Activated CD4-positive, alpha-beta T cell treated with anti-CD3 and anti-CD28 coated beads for 36 hours (primary cell): ENCODE measurements around the gene FYN. TPM values are rescaled to one million over a fixed set of nuclear protein-coding genes. Genes with fewer than 3 reads are reported as not detected.
"Not testable (repeated sequence)": the region's sequence is repeated elsewhere in the genome, so short reads cannot be mapped to it uniquely, and the experiment has no call there.

Experiments used
- ATAC-seq: fragments of 200-7000 bp; cut with Tn5 transposase; one replicate; pipeline ENCODE4 v1.10.0; 2021; ENCODE audit warnings: mild to moderate bottlenecking, moderate library complexity
- CTCF ChIA-PET: fragments of 350-600 bp; sonication (Branson Sonifier 250); formaldehyde crosslinking; loops from one replicate; lab custom pipeline; 2021; ENCODE audit warnings: antibody characterized with exemption; lab: Charles Lee
- POLR2A ChIA-PET: fragments of 350-600 bp; sonication (Branson Sonifier 250); formaldehyde crosslinking; loops from one replicate; lab custom pipeline; 2021; ENCODE audit warnings: antibody characterized with exemption, inconsistent platforms; lab: Charles Lee
- DNase-seq: peaks from one replicate; pipeline ENCODE4 v3.0.0-alpha.2; 2020
- H3K27ac Mint-ChIP-seq: one replicate; pipeline ENCODE4 v1.8.0; 2021; ENCODE audit warnings: mixed read lengths
- H3K27me3 Mint-ChIP-seq: one replicate; pipeline ENCODE4 v1.8.0; 2021; ENCODE audit warnings: mixed read lengths
- H3K36me3 Mint-ChIP-seq: one replicate; pipeline ENCODE4 v1.8.0; 2021; ENCODE audit warnings: low read depth, mixed read lengths
- H3K4me1 Mint-ChIP-seq: one replicate; pipeline ENCODE4 v1.8.0; 2021; ENCODE audit warnings: mixed read lengths
- H3K4me3 Mint-ChIP-seq: one replicate; pipeline ENCODE4 v1.8.0; 2021; ENCODE audit warnings: mild to moderate bottlenecking, moderate library complexity, mixed read lengths
- H3K9me3 Mint-ChIP-seq: one replicate; pipeline ENCODE4 v1.8.0; 2021; ENCODE audit warnings: low read depth, mixed read lengths
- intact Hi-C, 2 experiments: fragments of 100-400 bp; cut with DNase I in 1 of 2; cut with micrococcal nuclease in 1 of 2; formaldehyde crosslinking; loops; one replicate each; pipeline versions ENCODE4 v1.14.2 to v1.15.1; 2022 to 2024; cut with DNase I, micrococcal nuclease
- total RNA-seq, 2 experiments: library from RNA; stranded (reverse); gene quantifications; one replicate each; pipeline ENCODE4 v1.2.3, GENCODE V29; 2021

FYN gene
- total RNA-seq, 2 experiments from 2014 or later: 345 to 504 TPM

DNA sequence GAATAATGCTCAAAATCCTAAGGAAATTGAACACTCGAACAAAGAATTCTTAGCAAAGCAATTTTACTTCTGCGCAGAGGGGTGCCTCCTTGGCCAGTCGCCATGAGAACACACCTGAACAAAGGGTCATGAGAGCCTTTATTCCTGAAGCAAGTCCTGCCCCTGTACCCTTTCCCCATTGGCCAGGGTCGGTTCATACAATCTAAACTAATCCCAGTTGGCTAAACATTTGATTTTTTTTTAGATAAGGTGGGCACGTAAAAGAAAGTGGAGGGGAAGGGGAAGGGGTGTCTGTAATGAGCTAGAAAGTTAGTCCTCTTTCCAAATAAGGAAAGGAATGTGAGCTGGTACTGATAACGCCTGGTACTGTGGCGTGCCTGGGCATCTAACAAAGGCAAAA, 37.9 kb downstream of the FYN start:
- H3K36me3 Mint-ChIP-seq: peaks cover 66% of the 10 kb centered on the region
- peak overlapping the region; percentile 59 for H3K4me3 Mint-ChIP-seq
- DNase-seq, ATAC-seq, H3K27me3 Mint-ChIP-seq, POLR2A ChIA-PET, H3K9me3 Mint-ChIP-seq: not testable (repeated sequence)
- CTCF ChIA-PET: interaction anchor here (1.0 to 1.7 kb wide), 4 partner anchors 8 to 71 kb away, joined by 4 to 7 read pairs (median 4); no protein-coding TSS in a partner anchor
- intact Hi-C loops: loop anchor here (10.0 kb wide), 1 partner anchor 351 kb away; the partner anchor contains the start of gene REV3L (in 2 of the 2)
- peaks cover 94% of the 10 kb centered on the region for H3K4me1 Mint-ChIP-seq
- H3K27ac Mint-ChIP-seq: peak overlapping the region; percentile 84

DNA sequence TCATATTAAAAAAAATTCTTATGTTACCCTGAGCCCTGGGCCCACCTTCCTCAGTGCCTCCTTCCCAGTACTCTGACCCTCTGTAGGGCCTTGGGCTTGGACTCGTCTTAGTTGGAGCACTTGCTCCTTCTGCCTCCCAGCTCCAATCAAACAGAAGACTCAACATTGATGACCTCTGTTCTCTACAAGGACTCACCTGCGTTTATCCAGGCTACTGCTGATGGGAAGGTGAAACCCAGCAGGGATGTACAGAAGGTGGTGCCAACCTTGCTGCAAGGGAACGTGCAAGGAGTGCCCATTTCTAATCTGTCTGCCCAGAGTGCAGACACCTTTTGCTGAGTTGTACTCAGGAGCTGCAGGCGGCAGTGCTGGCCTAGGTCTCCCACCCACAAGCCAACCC, 38.9 kb downstream of the FYN start:
- ChIA-PET POLR2A (interaction anchor here (0.6 kb wide), 1 partner anchor 18 kb away, joined by 4 read pairs; no protein-coding TSS in a partner anchor), CTCF (interaction anchor here (0.9 to 1.4 kb wide), 4 partner anchors 9 to 39 kb away, joined by 3 to 4 read pairs (median 4); partner anchors contain the start of gene FYN)
- no peaks in the 10 kb centered on the region for H3K9me3 Mint-ChIP-seq
- no peaks in the 10 kb centered on the region for H3K27me3 Mint-ChIP-seq
- intact Hi-C loops: loop anchor here (5.0 to 10.0 kb wide), 2 partner anchors 350 to 1152 kb away; partner anchors contain the start of gene REV3L (in 2 of the 2)
- peak overlapping the region; percentile 32 for H3K4me3 Mint-ChIP-seq
- DNase-seq (no peak), ATAC-seq (no peak)
- peak overlapping the region; percentile 84 for H3K27ac Mint-ChIP-seq
- peaks cover 70% of the 10 kb centered on the region for H3K36me3 Mint-ChIP-seq
- peaks cover 94% of the 10 kb centered on the region for H3K4me1 Mint-ChIP-seq

- peak overlapping the region; percentile 60 for H3K4me3 Mint-ChIP-seq
- CTCF ChIA-PET: interaction anchor here (1.0 to 1.7 kb wide), 6 partner anchors 7 to 165 kb away, joined by 3 to 6 read pairs (median 4); no protein-coding TSS in a partner anchor
- H3K27me3 Mint-ChIP-seq: no peaks in the 10 kb centered on the region
- ATAC-seq: no peak
- DNase-seq: no peak
- intact Hi-C loops: loop anchor here (1.0 to 10.0 kb wide), 3 partner anchors 9 to 1151 kb away; partner anchors contain the start of gene REV3L (in 2 of the 2)
- POLR2A ChIA-PET: interaction anchor here (0.6 to 1.1 kb wide), 4 partner anchors 8 to 309 kb away, joined by 4 to 8 read pairs (median 4); no protein-coding TSS in a partner anchor
- H3K4me1 Mint-ChIP-seq: peaks cover 94% of the 10 kb centered on the region
- no peaks in the 10 kb centered on the region for H3K9me3 Mint-ChIP-seq
- H3K36me3 Mint-ChIP-seq: peaks cover 72% of the 10 kb centered on the region
- H3K27ac Mint-ChIP-seq: peak overlapping the region; percentile 94
Observed at GRCh38 chr6:111832833-111833418, 40.3 kb downstream of the FYN start.

GRCh38 chr6:111831408-111831807, 41.8 kb downstream of the FYN start:
- H3K36me3 Mint-ChIP-seq: peaks cover 70% of the 10 kb centered on the region
- CTCF ChIA-PET: interaction anchor here (0.9 to 1.6 kb wide), 4 partner anchors 22 to 212 kb away, joined by 3 to 9 read pairs (median 4); no protein-coding TSS in a partner anchor
- H3K27ac Mint-ChIP-seq: no peak overlapping the region
- intact Hi-C loops: loop anchor here (5.0 to 10.0 kb wide), 2 partner anchors 347 to 1149 kb away; partner anchors contain the start of gene REV3L (in 2 of the 2)
- H3K9me3 Mint-ChIP-seq: no peaks in the 10 kb centered on the region
- POLR2A ChIA-PET: no interaction called here
- H3K4me3 Mint-ChIP-seq: no peak overlapping the region
- H3K27me3 Mint-ChIP-seq: no peaks in the 10 kb centered on the region
- ATAC-seq: no peak
- no peak for DNase-seq
- H3K4me1 Mint-ChIP-seq: peaks cover 97% of the 10 kb centered on the region

DNA sequence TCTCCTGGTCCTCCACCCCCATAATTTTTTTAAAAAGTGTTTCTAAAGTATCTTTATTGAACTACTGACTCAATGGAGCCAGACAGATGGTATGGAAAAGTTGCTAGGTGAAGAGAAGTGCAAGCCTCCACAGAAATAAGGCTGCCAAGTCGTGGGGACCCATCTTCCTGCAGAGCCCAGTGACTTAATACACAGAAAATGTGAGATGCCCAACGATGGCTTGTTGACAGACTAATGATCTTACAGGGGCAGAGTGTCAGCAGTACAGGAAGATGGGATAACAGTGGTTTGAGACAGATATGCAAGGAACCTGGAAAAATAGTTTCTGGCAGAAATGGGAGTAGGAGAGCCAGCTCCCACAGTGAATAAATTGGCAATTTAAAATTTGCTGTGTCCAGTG, 43.3 kb downstream of the FYN start:
- Mint-ChIP-seq H3K27ac (peak overlapping the region; percentile 62), H3K4me3 (no peak overlapping the region)

GRCh38 chr6:111829581-111829980, 43.7 kb downstream of the FYN start:
- Mint-ChIP-seq H3K9me3 (no peaks in the 10 kb centered on the region), H3K36me3 (peaks cover 63% of the 10 kb centered on the region)

More for the DNA sequence above, 43.3 kb downstream of the FYN start:
- ChIA-PET CTCF (interaction anchor here (0.7 to 1.6 kb wide), 4 partner anchors 8 to 121 kb away, joined by 3 to 5 read pairs (median 3); no protein-coding TSS in a partner anchor), POLR2A (interaction anchor here (0.6 kb wide), 1 partner anchor 142 kb away, joined by 3 read pairs; no protein-coding TSS in a partner anchor)
- ATAC-seq (no peak), DNase-seq (no peak)
- intact Hi-C loops: loop anchor here (5.0 to 10.0 kb wide), 2 partner anchors 345 to 1148 kb away; partner anchors contain the start of gene REV3L (in 2 of the 2)
- Mint-ChIP-seq H3K27me3 (no peaks in the 10 kb centered on the region), H3K36me3 (peaks cover 65% of the 10 kb centered on the region), H3K4me1 (peaks cover 97% of the 10 kb centered on the region), H3K9me3 (no peaks in the 10 kb centered on the region)

GRCh38 chr6:111828809-111829208, 44.4 kb downstream of the FYN start:
- ATAC-seq: no peak
- no peak overlapping the region for H3K4me3 Mint-ChIP-seq
- CTCF ChIA-PET: interaction anchor here (1.0 to 1.6 kb wide), 3 partner anchors 9 to 120 kb away, joined by 3 to 5 read pairs (median 3); no protein-coding TSS in a partner anchor
- H3K27me3 Mint-ChIP-seq: no peaks in the 10 kb centered on the region
- POLR2A ChIA-PET: interaction anchor here (1.0 kb wide), 1 partner anchor 187 kb away, joined by 3 read pairs; no protein-coding TSS in a partner anchor
- intact Hi-C loops: no loop called here
- peaks cover 57% of the 10 kb centered on the region for H3K36me3 Mint-ChIP-seq
- DNase-seq: no peak
- no peaks in the 10 kb centered on the region for H3K9me3 Mint-ChIP-seq
- peaks cover 97% of the 10 kb centered on the region for H3K4me1 Mint-ChIP-seq
- peak overlapping the region; percentile 1 for H3K27ac Mint-ChIP-seq

More at GRCh38 chr6:111829581-111829980, 43.7 kb downstream of the FYN start:
- H3K4me3 Mint-ChIP-seq: no peak overlapping the region
- intact Hi-C loops: no loop called here
- ChIA-PET CTCF (interaction anchor here (0.7 to 1.6 kb wide), 4 partner anchors 8 to 121 kb away, joined by 3 to 5 read pairs (median 3); no protein-coding TSS in a partner anchor), POLR2A (interaction anchor here (0.6 kb wide), 1 partner anchor 142 kb away, joined by 3 read pairs; no protein-coding TSS in a partner anchor)
- ATAC-seq (no peak), DNase-seq (no peak)
- peaks cover 97% of the 10 kb centered on the region for H3K4me1 Mint-ChIP-seq
- no peak overlapping the region for H3K27ac Mint-ChIP-seq
- no peaks in the 10 kb centered on the region for H3K27me3 Mint-ChIP-seq

DNA sequence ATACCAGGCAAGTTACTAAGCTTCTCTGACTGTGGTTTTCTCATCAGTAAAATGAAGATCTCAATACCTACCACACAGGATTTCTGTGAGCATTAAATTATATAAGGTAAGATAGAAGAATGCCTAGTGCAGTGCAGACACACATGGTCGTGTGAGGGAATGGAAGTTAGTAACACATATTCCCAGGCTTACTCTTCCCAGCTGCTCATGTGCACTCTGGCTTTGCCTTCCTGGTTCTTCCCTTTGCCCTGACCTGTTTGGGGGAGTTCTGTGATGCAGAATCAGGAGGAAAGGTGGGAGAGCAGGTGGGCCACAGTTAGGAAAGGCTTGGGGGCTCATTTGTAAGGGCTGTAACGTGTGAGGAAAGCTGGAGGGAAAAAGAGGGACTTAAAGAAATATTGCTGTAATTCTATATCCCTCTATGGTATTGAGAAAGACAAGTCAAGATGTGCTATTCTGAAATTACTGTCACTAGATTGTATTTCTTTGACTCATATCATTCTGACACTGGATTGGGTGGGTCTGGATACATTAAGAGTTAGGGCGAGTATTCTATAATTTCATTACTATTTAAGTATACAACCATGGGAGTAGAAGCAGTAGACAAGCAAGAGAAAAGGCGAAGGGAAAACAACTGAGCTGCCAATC, 47.7 kb downstream of the FYN start:
- Mint-ChIP-seq H3K27ac (peak overlapping the region; percentile 97), H3K36me3 (peaks cover 59% of the 10 kb centered on the region)
- intact Hi-C loops: no loop called here

GRCh38 chr6:111824608-111825337, 48.5 kb downstream of the FYN start:
- Mint-ChIP-seq H3K27ac (peak overlapping the region; percentile 97), H3K36me3 (peaks cover 53% of the 10 kb centered on the region), H3K27me3 (no peaks in the 10 kb centered on the region), H3K4me3 (peak overlapping the region; percentile 63), H3K9me3 (peaks cover 3% of the 10 kb centered on the region), H3K4me1 (peaks cover 89% of the 10 kb centered on the region)
- ChIA-PET CTCF (interaction anchor here (0.6 to 5.2 kb wide), 28 partner anchors 8 to 219 kb away, joined by 3 to 44 read pairs (median 5); no protein-coding TSS in a partner anchor), POLR2A (interaction anchor here (0.6 to 2.6 kb wide), 22 partner anchors 8 to 218 kb away, joined by 3 to 34 read pairs (median 6); partner anchors contain the start of gene FYN)
- intact Hi-C loops: loop anchor here (1.0 kb wide), 7 partner anchors 9 to 40 kb away; no protein-coding TSS in a partner anchor
- peak; percentile 81 for ATAC-seq
- DNase-seq: no peak

More for the DNA sequence above, 47.7 kb downstream of the FYN start:
- DNase-seq (no peak), ATAC-seq (peak; percentile 6)
- peaks cover 3% of the 10 kb centered on the region for H3K9me3 Mint-ChIP-seq
- peaks cover 91% of the 10 kb centered on the region for H3K4me1 Mint-ChIP-seq
- no peaks in the 10 kb centered on the region for H3K27me3 Mint-ChIP-seq
- no peak overlapping the region for H3K4me3 Mint-ChIP-seq
- ChIA-PET POLR2A (interaction anchor here (0.9 to 2.6 kb wide), 6 partner anchors 7 to 66 kb away, joined by 3 to 23 read pairs (median 10); no protein-coding TSS in a partner anchor), CTCF (interaction anchor here (0.6 to 5.2 kb wide), 24 partner anchors 8 to 192 kb away, joined by 3 to 44 read pairs (median 5); no protein-coding TSS in a partner anchor)
